GM18951 (cell line): Measurements from ENCODE around the gene PHF1.

Experiments used
- POLR2A ChIP-seq: IDR thresholded peaks from 4 replicates; pipeline ENCODE4 v1.6.1; 2011; ENCODE audit warnings: mild to moderate bottlenecking; ENCODE audit not compliant: insufficient read length, insufficient read depth; ENCODE audit errors: extremely low read depth
- in situ Hi-C: fragments of 300-500 bp; cut with MboI; formaldehyde crosslinking; loops from one replicate; pipeline ENCODE4 v1.12.0; 2022; ENCODE audit warnings: low sequenced_read_pairs, mixed read lengths, inconsistent platforms; ENCODE audit not compliant: unreplicated experiment

PHF1 gene

DNA sequence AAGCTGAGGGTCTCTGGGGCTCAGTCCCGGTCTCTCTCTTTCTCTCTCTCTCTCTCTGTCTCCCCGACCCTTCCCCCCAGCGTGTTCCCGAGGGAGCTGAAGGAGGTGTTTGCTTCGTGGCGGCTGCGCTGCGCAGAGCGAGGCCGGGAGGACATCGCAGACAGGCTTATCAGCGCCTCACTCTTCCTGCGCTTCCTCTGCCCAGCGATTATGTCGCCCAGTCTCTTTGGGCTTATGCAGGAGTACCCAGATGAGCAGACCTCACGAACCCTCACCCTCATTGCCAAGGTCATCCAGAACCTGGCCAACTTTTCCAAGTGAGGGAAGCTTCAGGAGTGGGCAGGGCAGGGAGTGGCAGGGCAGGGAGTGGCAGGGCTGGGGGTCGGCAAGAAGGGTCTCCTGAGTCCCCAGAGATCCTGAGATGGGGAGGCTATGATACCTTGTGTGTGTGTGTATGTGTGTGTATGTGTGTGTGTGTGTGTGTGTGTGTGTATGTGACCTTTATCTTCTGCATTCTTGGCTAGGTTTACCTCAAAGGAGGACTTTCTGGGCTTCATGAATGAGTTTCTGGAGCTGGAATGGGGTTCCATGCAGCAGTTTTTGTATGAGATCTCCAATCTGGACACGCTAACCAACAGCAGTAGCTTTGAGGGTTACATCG lies 30.0 kb downstream of the PHF1 start:
- no peak for TF ChIP-seq POLR2A
- in situ Hi-C loops, result no loop called here

DNA sequence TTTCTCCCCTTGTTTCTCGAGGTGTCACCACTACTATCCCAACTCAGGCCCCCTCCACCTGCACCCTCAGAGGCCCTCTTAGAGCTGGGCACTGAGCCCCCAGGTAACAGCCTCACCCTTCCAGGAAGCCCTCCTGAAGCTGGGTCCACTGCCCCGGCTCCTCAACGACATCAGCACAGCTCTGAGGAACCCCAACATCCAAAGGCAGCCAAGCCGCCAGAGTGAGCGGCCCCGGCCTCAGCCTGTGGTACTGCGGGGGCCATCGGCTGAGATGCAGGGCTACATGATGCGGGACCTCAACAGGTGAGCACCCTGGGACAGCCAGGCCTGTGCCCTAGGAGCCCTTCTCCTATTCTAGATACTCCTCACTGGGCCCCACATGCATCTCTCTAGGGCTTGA lies 30.6 kb downstream of the PHF1 start:
- in situ Hi-C loops, result no loop called here
- TF ChIP-seq POLR2A, result no peak

GRCh38 chr6:33442283-33442682 lies 31.5 kb downstream of the PHF1 start:
- no peak for TF ChIP-seq POLR2A

DNA sequence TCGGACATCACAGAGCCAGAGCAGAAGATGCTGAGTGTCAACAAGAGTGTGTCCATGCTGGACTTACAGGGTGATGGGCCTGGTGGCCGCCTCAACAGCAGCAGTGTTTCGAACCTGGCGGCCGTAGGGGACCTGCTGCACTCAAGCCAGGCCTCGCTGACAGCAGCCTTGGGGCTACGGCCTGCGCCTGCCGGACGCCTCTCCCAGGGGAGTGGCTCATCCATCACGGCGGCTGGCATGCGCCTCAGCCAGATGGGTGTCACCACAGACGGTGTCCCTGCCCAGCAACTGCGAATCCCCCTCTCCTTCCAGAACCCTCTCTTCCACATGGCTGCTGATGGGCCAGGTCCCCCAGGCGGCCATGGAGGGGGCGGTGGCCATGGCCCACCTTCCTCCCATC lies 32.2 kb downstream of the PHF1 start:
- no peak for TF ChIP-seq POLR2A
- in situ Hi-C loops, result no loop called here

More at GRCh38 chr6:33442283-33442682, 31.5 kb downstream of the PHF1 start:
- in situ Hi-C loops, result no loop called here

GRCh38 chr6:33443619-33444504 lies 33.0 kb downstream of the PHF1 start:
- TF ChIP-seq POLR2A, result no peak
- in situ Hi-C loops, result no loop called here

DNA sequence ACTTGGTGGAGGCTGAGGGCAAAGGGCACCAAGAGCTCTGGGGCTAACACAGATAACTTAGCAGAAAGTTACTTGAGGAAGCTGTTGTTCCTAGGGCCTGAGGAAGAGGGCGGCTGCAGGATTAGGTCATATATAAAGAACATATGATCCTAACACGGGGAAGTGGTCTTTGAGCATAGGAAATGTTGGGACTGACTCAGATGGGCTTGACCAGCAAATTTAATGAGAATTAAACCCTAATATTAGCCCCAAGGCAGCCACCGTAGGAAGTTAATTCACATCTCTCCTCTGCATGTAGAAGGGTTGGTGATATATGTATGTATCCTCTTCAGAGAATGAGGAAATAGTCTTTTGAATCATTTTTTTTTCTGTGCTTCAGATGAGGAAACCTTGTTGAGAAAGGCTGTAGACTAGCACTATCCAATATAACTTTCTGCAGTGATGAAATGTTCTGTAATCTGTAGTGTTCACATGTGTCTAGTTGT lies 34.3 kb downstream of the PHF1 start:
- in situ Hi-C loops, result no loop called here
- no peak for TF ChIP-seq POLR2A

DNA sequence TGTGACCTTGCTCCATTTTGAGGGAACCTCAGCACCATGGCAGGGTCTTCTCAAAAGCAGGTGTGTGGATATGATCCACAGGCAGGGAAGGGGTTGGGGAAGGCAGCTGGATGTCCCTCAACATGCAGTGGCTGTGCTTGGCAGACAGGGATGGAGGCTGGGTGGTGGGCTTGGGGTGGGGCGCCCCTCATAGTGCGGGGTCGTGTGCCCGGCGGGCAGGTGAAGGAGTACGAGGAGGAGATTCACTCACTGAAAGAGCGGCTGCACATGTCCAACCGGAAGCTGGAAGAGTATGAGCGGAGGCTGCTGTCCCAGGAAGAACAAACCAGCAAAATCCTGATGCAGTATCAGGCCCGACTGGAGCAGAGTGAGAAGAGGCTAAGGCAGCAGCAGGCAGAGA lies 35.5 kb downstream of the PHF1 start:
- TF ChIP-seq POLR2A, result no peak
- in situ Hi-C loops, result no loop called here

GRCh38 chr6:33450434-33450833 lies 39.6 kb downstream of the PHF1 start:
- no peak for TF ChIP-seq POLR2A
- in situ Hi-C loops, result no loop called here

DNA sequence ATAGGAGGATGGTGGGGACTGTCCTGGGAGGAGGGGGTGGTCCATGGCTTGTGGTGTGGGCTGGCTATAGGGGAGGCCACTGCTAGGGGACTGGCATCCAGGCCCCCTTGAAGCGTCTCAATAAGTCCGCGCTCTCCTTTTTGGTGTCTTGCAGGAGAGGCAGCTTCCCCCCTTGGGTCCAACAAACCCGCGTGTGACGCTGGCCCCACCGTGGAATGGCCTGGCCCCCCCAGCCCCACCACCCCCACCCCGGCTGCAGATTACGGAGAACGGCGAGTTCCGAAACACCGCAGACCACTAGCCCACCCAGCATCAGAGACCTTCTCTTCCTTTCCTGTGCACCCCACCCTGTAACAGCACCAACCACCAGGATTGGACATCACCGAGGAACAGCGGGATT lies 40.8 kb downstream of the PHF1 start:
- in situ Hi-C loops, result no loop called here
- no peak for TF ChIP-seq POLR2A

- no peak for TF ChIP-seq POLR2A
- in situ Hi-C loops, result no loop called here
Observed at GRCh38 chr6:33452496-33452895, 41.7 kb downstream of the PHF1 start.

GRCh38 chr6:33453393-33454008 lies 42.7 kb downstream of the PHF1 start:
- in situ Hi-C loops, result no loop called here

DNA sequence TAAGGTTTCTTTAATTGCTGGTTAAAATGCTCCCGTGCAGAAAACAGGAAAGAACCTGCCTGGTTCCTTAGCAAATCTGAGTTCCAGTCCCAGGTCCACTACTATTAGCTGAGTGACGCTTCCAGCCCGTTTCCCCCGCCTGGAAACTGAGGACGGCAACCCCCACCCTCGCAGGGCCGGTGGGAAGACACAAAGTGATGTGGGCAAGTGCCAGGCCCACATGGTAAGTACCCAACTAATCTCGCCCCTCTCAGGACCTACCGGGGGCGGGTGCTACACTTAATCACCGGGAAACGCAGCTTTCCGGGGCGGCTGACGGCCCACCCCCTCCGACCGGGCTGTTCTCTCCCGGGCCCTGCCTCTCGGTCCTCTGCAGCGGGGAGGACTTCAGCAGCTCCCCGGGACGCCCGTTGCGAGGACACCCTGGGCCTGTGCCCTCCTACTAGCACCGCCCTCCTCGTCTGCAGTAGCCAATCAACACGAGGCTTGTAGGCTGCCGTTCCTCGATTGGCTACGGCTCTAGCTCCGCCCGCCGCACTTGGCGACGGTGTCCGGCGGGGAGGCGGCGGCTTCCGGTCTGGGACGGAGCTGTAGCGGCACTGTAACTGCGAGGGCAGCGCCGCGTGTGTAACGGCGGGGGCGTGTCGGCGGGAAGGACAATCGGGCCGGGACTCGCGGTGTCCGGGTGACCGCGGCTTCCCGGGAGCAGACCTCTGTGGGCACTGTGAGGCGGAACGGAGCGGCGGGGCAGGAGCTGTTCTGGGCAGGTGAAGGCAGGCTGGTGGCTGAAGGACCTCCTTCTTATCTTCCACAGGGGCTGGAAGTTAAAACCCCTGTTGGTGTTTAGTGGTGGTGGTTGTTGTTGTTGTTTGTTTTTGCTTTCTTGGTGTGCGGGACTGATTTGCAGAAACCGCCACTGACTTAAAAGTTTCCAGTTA lies 43.5 kb downstream of the PHF1 start, which contains the start of gene ZBTB9:
Gene ZBTB9 (plus strand): TSS at position 568 of the 938 bp plus-strand sequence. CDS start 525 bp downstream, outside the sequence.
- in situ Hi-C loops, result no loop called here
- peak; percentile 95 for TF ChIP-seq POLR2A

More at GRCh38 chr6:33453393-33454008, 42.7 kb downstream of the PHF1 start:
- TF ChIP-seq POLR2A, result no peak

GRCh38 chr6:33455051-33455450 lies 44.2 kb downstream of the PHF1 start:
- in situ Hi-C loops, result no loop called here

GRCh38 chr6:33456156-33456555 lies 45.3 kb downstream of the PHF1 start:
- in situ Hi-C loops, result no loop called here
- no peak for TF ChIP-seq POLR2A

More at GRCh38 chr6:33455051-33455450, 44.2 kb downstream of the PHF1 start:
- TF ChIP-seq POLR2A, result no peak
